HG02970 (cell line): ENCODE data around the gene XKR3.
"Not testable (repeated sequence)": the region's sequence is repeated elsewhere in the genome, so short reads cannot be mapped to it uniquely, and the experiment has no call there.

Experiments used
- ATAC-seq: cut with Tn5 transposase; IDR thresholded peaks from one replicate; pipeline ENCODE4 v1.9.1; 2021; ENCODE audit warnings: mild to moderate bottlenecking, moderate library complexity, moderate number of reproducible peaks; ENCODE audit not compliant: unreplicated experiment, low FRiP score

The XKR3 gene

GRCh38 chr22:16749282-16749681, 75.9 kb downstream of the XKR3 start:
- not testable (repeated sequence) for ATAC-seq

GRCh38 chr22:16748160-16748929, 76.9 kb downstream of the XKR3 start:
- not testable (repeated sequence) for ATAC-seq

- ATAC-seq = not testable (repeated sequence)
Observed at GRCh38 chr22:16747266-16748159, 77.7 kb downstream of the XKR3 start.

DNA sequence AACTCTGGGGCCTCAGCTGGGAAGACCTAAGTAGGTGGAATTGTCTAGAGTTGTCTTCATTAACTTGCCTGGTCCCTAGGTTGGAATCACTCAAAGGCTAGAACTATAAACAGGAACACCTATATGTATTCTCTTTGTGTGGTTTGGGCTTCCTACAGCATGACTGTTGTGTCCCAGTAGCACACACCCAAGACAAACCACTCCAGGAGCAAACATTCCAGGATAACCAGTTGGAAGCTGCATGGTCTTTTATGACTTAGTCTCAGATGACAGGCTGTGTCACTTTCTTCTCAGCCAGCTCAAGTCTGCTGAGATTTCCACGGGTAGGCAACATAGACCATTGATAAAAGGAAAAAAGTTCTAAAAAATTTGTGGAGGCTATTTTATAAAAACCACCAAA, 90.9 kb downstream of the XKR3 start:
- not testable (repeated sequence) for ATAC-seq
